Sigmoid colon (tissue), 4 donors: ENCODE data around the gene ROR1.

Experiments used
- CTCF ChIP-seq, 4 experiments: fragments of 450-650 bp in 3 of 4; fragments of 200-600 bp in 1 of 4; IDR thresholded peaks; one replicate each; pipeline ENCODE4 v1.5.1; 2016 to 2019; ENCODE audit warnings: antibody characterized with exemption in 4 of 4, mild to moderate bottlenecking in 3 of 4, moderate library complexity in 2 of 4
- POLR2AphosphoS5 ChIP-seq, 4 donors: sonication (generic); formaldehyde crosslinking; IDR thresholded peaks; one replicate each; pipeline ENCODE4 v1.6.1; 2017; ENCODE audit warnings: antibody characterized with exemption in 4 of 4

- no peak for TF ChIP-seq CTCF (IDR thresholded peaks at IDR 0.05)
- TF ChIP-seq POLR2AphosphoS5 (IDR thresholded peaks at IDR 0.05) = no peak
Observed at GRCh38 chr1:63975481-63975880, 201.7 kb downstream of the ROR1 start.
